GM23338 (cell line): ENCODE data around the gene XRCC4. TPM values are rescaled to one million over a fixed set of nuclear protein-coding genes. Genes with fewer than 3 reads are reported as not detected.

ENCODE experiments used
- ATAC-seq: fragments of 200-7000 bp; cut with Tn5 transposase; 3 replicates; pipeline ENCODE4 v1.9.1; 2020
- DNase-seq: peaks from one replicate; pipeline ENCODE4 v3.0.0-alpha.2; 2015; ENCODE audit warnings: low spot score
- H2AFZ ChIP-seq: fragments of 200-600 bp; sonication (generic); 2 replicates; pipeline ENCODE4 v1.8.0; 2016; ENCODE audit warnings: antibody characterized with exemption, mild to moderate bottlenecking, moderate library complexity
- H3F3A ChIP-seq: fragments of 200-600 bp; sonication (generic); replicated peaks from 2 replicates; pipeline ENCODE4 v1.8.0; 2017; ENCODE audit warnings: antibody characterized with exemption, mixed run types, low read depth
- H3K27ac ChIP-seq: fragments of 200-600 bp; sonication (generic); 2 replicates; pipeline ENCODE4 v1.6.1; 2016; ENCODE audit warnings: low read depth
- H3K27me3 ChIP-seq: fragments of 200-600 bp; sonication (generic); 2 replicates; pipeline ENCODE4 v1.8.0; 2016; ENCODE audit warnings: mild to moderate bottlenecking, mixed run types, moderate library complexity; ENCODE audit not compliant: insufficient read depth
- H3K36me3 ChIP-seq: fragments of 200-600 bp; sonication (generic); 2 replicates; pipeline ENCODE4 v1.8.0; 2016; ENCODE audit warnings: mild to moderate bottlenecking; ENCODE audit not compliant: insufficient read depth
- H3K4me1 ChIP-seq: fragments of 200-600 bp; sonication (generic); 2 replicates; pipeline ENCODE4 v1.8.0; 2016; ENCODE audit warnings: mild to moderate bottlenecking, moderate library complexity; ENCODE audit not compliant: insufficient read depth
- H3K4me2 ChIP-seq: fragments of 200-600 bp; sonication (generic); 2 replicates; pipeline ENCODE4 v1.7.1; 2017; ENCODE audit warnings: mixed run types
- H3K4me3 ChIP-seq: fragments of 200-600 bp; sonication (generic); 2 replicates; pipeline ENCODE4 v1.6.1; 2016; ENCODE audit warnings: mixed run types
- H3K79me2 ChIP-seq: fragments of 200-600 bp; sonication (generic); replicated peaks from 2 replicates; pipeline ENCODE4 v1.8.0; 2017; ENCODE audit warnings: mild to moderate bottlenecking; ENCODE audit not compliant: insufficient read depth
- H3K9me2 ChIP-seq: fragments of 200-600 bp; sonication (generic); 2 replicates; pipeline ENCODE4 v1.8.0; 2017; ENCODE audit not compliant: insufficient read depth
- H4K20me1 ChIP-seq: fragments of 200-600 bp; sonication (generic); replicated peaks from 2 replicates; pipeline ENCODE4 v1.8.0; 2017; ENCODE audit warnings: mild to moderate bottlenecking; ENCODE audit not compliant: insufficient read depth
- H3K27ac Mint-ChIP-seq: 2 replicates; pipeline ENCODE4 v1.8.0; 2020; ENCODE audit warnings: inconsistent platforms, mild to moderate bottlenecking, moderate library complexity, mixed read lengths
- H3K27me3 Mint-ChIP-seq: 3 replicates; pipeline ENCODE4 v1.8.0; 2022; ENCODE audit warnings: low read depth, mild to moderate bottlenecking, moderate library complexity, mixed read lengths, inconsistent platforms; ENCODE audit not compliant: insufficient read depth, poor library complexity
- H3K36me3 Mint-ChIP-seq: 3 replicates; pipeline ENCODE4 v1.8.0; 2021; ENCODE audit warnings: low read depth, mild to moderate bottlenecking, inconsistent platforms, moderate library complexity, mixed read lengths
- H3K4me1 Mint-ChIP-seq: 3 replicates; pipeline ENCODE4 v1.8.0; 2020; ENCODE audit warnings: mild to moderate bottlenecking, inconsistent platforms, mixed read lengths
- H3K4me3 Mint-ChIP-seq: 3 replicates; pipeline ENCODE4 v1.8.0; 2021; ENCODE audit warnings: moderate library complexity, mild to moderate bottlenecking, inconsistent platforms, mixed read lengths
- H3K9me3 Mint-ChIP-seq: 3 replicates; pipeline ENCODE4 v1.8.0; 2020; ENCODE audit warnings: moderate library complexity, mild to moderate bottlenecking, inconsistent platforms, mixed read lengths
- CREB1 ChIP-seq: fragments of 250-450 bp; sonication (Bioruptor Pico); IDR thresholded peaks from 2 replicates; pipeline ENCODE4 v1.5.0; 2020; ENCODE audit warnings: low read depth, mild to moderate bottlenecking, moderate library complexity
- CTCF ChIP-seq, 2 experiments: fragments of 200-600 bp in 1 of 2; sonication (generic) in 1 of 2; conservative IDR thresholded peaks; 2 replicates each; pipeline versions ENCODE4 v1.5.1 to v1.6.1; 2016 to 2017; ENCODE audit warnings: antibody characterized with exemption in 2 of 2, low read depth in 2 of 2, mild to moderate bottlenecking in 2 of 2, moderate library complexity in 1 of 2
- EZH2 ChIP-seq: fragments of 200-600 bp; sonication (generic); IDR thresholded peaks from one replicate; pipeline ENCODE4 v1.8.0; 2017; ENCODE audit warnings: antibody characterized with exemption, mild to moderate bottlenecking, low read depth; ENCODE audit not compliant: unreplicated experiment
- EZH2phosphoT487 ChIP-seq: fragments of 200-600 bp; sonication (generic); IDR thresholded peaks from one replicate; pipeline ENCODE4 v1.8.1; 2018; ENCODE audit warnings: antibody characterized with exemption; ENCODE audit not compliant: unreplicated experiment
- JUNB ChIP-seq: IDR thresholded peaks from one replicate; pipeline ENCODE4 v1.6.1; 2016; ENCODE audit warnings: antibody characterized with exemption; ENCODE audit not compliant: unreplicated experiment
- NANOG ChIP-seq: IDR thresholded peaks from 2 replicates; pipeline ENCODE4 v1.6.1; 2016; ENCODE audit warnings: antibody characterized with exemption, borderline replicate concordance
- POLR2AphosphoS5 ChIP-seq: IDR thresholded peaks from 2 replicates; pipeline ENCODE4 v1.6.1; 2016; ENCODE audit warnings: antibody characterized with exemption, low read depth
- REST ChIP-seq: IDR thresholded peaks from one replicate; pipeline ENCODE4 v1.6.1; 2018; ENCODE audit warnings: antibody characterized with exemption; ENCODE audit not compliant: unreplicated experiment
- STAT1 ChIP-seq: IDR thresholded peaks from one replicate; pipeline ENCODE4 v1.6.1; 2016; ENCODE audit warnings: antibody characterized with exemption; ENCODE audit not compliant: unreplicated experiment
- ZNF114 ChIP-seq: fragments of 250-450 bp; sonication (Bioruptor Pico); IDR thresholded peaks from 2 replicates; pipeline ENCODE4 v1.5.0; 2020; ENCODE audit warnings: mild to moderate bottlenecking, moderate library complexity
- ZNF331 ChIP-seq: fragments of 250-450 bp; sonication (Bioruptor Pico); IDR thresholded peaks from 2 replicates; pipeline ENCODE4 v1.5.0; 2020; ENCODE audit warnings: low read depth, mild to moderate bottlenecking, moderate library complexity
- ZNF462 ChIP-seq: fragments of 250-450 bp; sonication (Bioruptor Pico); IDR thresholded peaks from 2 replicates; pipeline ENCODE4 v1.5.0; 2020; ENCODE audit warnings: mild to moderate bottlenecking, moderate library complexity
- polyA plus RNA-seq: library from polyadenylated mRNA; unstranded; fragments of >200 nt; fragmentation: Nextera tagmentation; extraction: Ambion mirVana; gene quantifications from 2 replicates; pipeline ENCODE4 v1.2.1, GENCODE V29; 2016
- total RNA-seq: library from RNA; depleted of rRNA; stranded (reverse); fragments of >200 nt; shearing (Covaris generic); gene quantifications from 2 replicates; pipeline ENCODE4 v1.2.3, GENCODE V29; 2014
- TF ChIP-seq, protein P1 (sequence below): IDR thresholded peaks from 2 replicates; pipeline ENCODE4 v1.6.1; 2016; ENCODE audit warnings: antibody characterized with exemption

The XRCC4 gene
- total and polyA plus RNA-seq, 2 experiments from 2014 or later: 11.5 to 22.4 TPM

- DNase-seq (no peak), ATAC-seq (no peak)
- peaks cover 32% of the 10 kb centered on the region for H3K36me3 Mint-ChIP-seq
- no peak overlapping the region for H3K4me3 Mint-ChIP-seq
- Histone ChIP-seq H3K4me2 (no peak overlapping the region), H3F3A (no peaks in the 10 kb centered on the region), H3K27me3 (no peaks in the 10 kb centered on the region), H3K9me2 (peaks cover 7% of the 10 kb centered on the region; the same call in 1 of the 2 replicates), H3K36me3 (peaks cover 7% of the 10 kb centered on the region; the same call in 1 of the 2 replicates), H3K27ac (no peak overlapping the region), H3K4me3 (no peak overlapping the region), H4K20me1 (no peaks in the 10 kb centered on the region), H3K79me2 (no peaks in the 10 kb centered on the region; the same call in 1 of the 2 replicates), H3K4me1 (peaks cover 7% of the 10 kb centered on the region), H2AFZ (no peak overlapping the region)
- TF ChIP-seq, protein P1, sequence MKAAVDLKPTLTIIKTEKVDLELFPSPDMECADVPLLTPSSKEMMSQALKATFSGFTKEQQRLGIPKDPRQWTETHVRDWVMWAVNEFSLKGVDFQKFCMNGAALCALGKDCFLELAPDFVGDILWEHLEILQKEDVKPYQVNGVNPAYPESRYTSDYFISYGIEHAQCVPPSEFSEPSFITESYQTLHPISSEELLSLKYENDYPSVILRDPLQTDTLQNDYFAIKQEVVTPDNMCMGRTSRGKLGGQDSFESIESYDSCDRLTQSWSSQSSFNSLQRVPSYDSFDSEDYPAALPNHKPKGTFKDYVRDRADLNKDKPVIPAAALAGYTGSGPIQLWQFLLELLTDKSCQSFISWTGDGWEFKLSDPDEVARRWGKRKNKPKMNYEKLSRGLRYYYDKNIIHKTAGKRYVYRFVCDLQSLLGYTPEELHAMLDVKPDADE: no peak
- no peak for TF ChIP-seq ZNF114 (CRISPR knock-in tag)
- no peak for TF ChIP-seq EZH2
- TF ChIP-seq ZNF462 (CRISPR knock-in tag): no peak
- TF ChIP-seq CREB1: no peak
- TF ChIP-seq JUNB: no peak
- no peak for TF ChIP-seq STAT1
- no peak for TF ChIP-seq ZNF331 (CRISPR knock-in tag)
- no peak for TF ChIP-seq POLR2AphosphoS5
- no peak for TF ChIP-seq CTCF (conservative IDR thresholded peaks at IDR 0.05; ENCODE audit: low read depth in 2 of 2)
- no peak for TF ChIP-seq REST
- no peak for TF ChIP-seq EZH2phosphoT487
- TF ChIP-seq NANOG: no peak
- H3K9me3 Mint-ChIP-seq: peaks cover 28% of the 10 kb centered on the region
- peaks cover 1% of the 10 kb centered on the region for H3K27me3 Mint-ChIP-seq
- 0 out of 2 replicates have a peak overlapping the region, but pooled peaks have one; percentile 36 for H3K27ac Mint-ChIP-seq
- H3K4me1 Mint-ChIP-seq: peaks cover 13% of the 10 kb centered on the region; the same call in 2 of the 3 replicates
These were observed 18.7 kb downstream of the XRCC4 start for GRCh38 chr5:83095957-83096539.
